ENCODE measurements around the gene EIF2S1. TPM values are rescaled to one million over a fixed set of nuclear protein-coding genes. Genes with fewer than 3 reads are reported as not detected.
"Not testable (repeated sequence)": the region's sequence is repeated elsewhere in the genome, so short reads cannot be mapped to it uniquely, and the experiment has no call there.

Gene EIF2S1
- total and polyA plus RNA-seq, 2 experiments from 2014 or later = 106 to 123 TPM

- WGBS (ENCODE audit: low lambda C conversion rate, missing lambda C conversion rate) = 96% methylated on average over 9 of the region's 9 CpGs
- H4K20me1 ChIP-seq (ENCODE audit: insufficient read depth, poor library complexity, severe bottlenecking) = no peaks in the 10 kb centered on the region
- H3K9me3 ChIP-seq (ENCODE audit: low read depth) = peaks cover 2% of the 10 kb centered on the region
- H3K4me1 ChIP-seq (ENCODE audit: insufficient read depth) = no peaks in the 10 kb centered on the region
- H3K27me3 ChIP-seq = no peaks in the 10 kb centered on the region
- no peaks in the 10 kb centered on the region for H3K79me2 ChIP-seq
- no peak overlapping the region for H3K4me3 ChIP-seq
- DNase-seq (ENCODE audit: low spot score) = no peak
- H2AFZ ChIP-seq = no peak overlapping the region
- no peaks in the 10 kb centered on the region for H3K36me3 ChIP-seq (replicated peaks; ENCODE audit: insufficient read depth, low read depth)
- no peak overlapping the region for H3K4me2 ChIP-seq
- H3K9me2 ChIP-seq (replicated peaks; ENCODE audit: insufficient read depth) = no peaks in the 10 kb centered on the region
- no peak overlapping the region for H3K27ac ChIP-seq
- TF ChIP-seq CTCF (IDR thresholded peaks at IDR 0.05; ENCODE audit: poor library complexity) (no peak), EZH2 (IDR thresholded peaks at IDR 0.05; ENCODE audit: borderline replicate concordance) (no peak), EZH2phosphoT487 (IDR thresholded peaks at IDR 0.05; ENCODE audit: low read depth, severe bottlenecking, unreplicated experiment) (no peak)
Measured at GRCh38 chr14:67397536-67397935, 37.4 kb downstream of the EIF2S1 start.

- DNase-seq (ENCODE audit: low spot score) = no peak
- no peaks in the 10 kb centered on the region for H4K20me1 ChIP-seq (ENCODE audit: insufficient read depth, poor library complexity, severe bottlenecking)
- H3K27me3 ChIP-seq = no peaks in the 10 kb centered on the region
- H3K79me2 ChIP-seq = no peaks in the 10 kb centered on the region
- H3K9me2 ChIP-seq (replicated peaks; ENCODE audit: insufficient read depth) = no peaks in the 10 kb centered on the region
- H3K36me3 ChIP-seq (replicated peaks; ENCODE audit: insufficient read depth, low read depth) = no peaks in the 10 kb centered on the region
- no peak overlapping the region for H3K4me3 ChIP-seq
- TF ChIP-seq CTCF (IDR thresholded peaks at IDR 0.05; ENCODE audit: poor library complexity) = no peak
- no peak overlapping the region for H3K4me2 ChIP-seq
- WGBS (ENCODE audit: low lambda C conversion rate, missing lambda C conversion rate) = 81% methylated on average over 4 of the region's 4 CpGs
- no peaks in the 10 kb centered on the region for H3K4me1 ChIP-seq (ENCODE audit: insufficient read depth)
- H3K27ac ChIP-seq = no peak overlapping the region
- no peak overlapping the region for H2AFZ ChIP-seq
- peaks cover 4% of the 10 kb centered on the region for H3K9me3 ChIP-seq (ENCODE audit: low read depth)
Measured at GRCh38 chr14:67400434-67400833, 40.3 kb downstream of the EIF2S1 start.

- Histone ChIP-seq H4K20me1 (ENCODE audit: insufficient read depth, poor library complexity, severe bottlenecking) (no peaks in the 10 kb centered on the region), H3K4me3 (no peak overlapping the region), H3K27ac (no peak overlapping the region), H3K4me2 (no peak overlapping the region), H3K4me1 (ENCODE audit: insufficient read depth) (peaks cover 3% of the 10 kb centered on the region), H3K79me2 (no peaks in the 10 kb centered on the region), H3K9me3 (ENCODE audit: low read depth) (peaks cover 4% of the 10 kb centered on the region), H3K27me3 (no peaks in the 10 kb centered on the region), H2AFZ (no peak overlapping the region), H3K9me2 (replicated peaks; ENCODE audit: insufficient read depth) (no peaks in the 10 kb centered on the region), H3K36me3 (replicated peaks; ENCODE audit: insufficient read depth, low read depth) (no peaks in the 10 kb centered on the region)
- 91% methylated on average over 5 of the region's 5 CpGs for WGBS (ENCODE audit: low lambda C conversion rate, missing lambda C conversion rate)
- DNase-seq (ENCODE audit: low spot score) = no peak
- TF ChIP-seq EZH2 (IDR thresholded peaks at IDR 0.05; ENCODE audit: borderline replicate concordance) (no peak), EZH2phosphoT487 (IDR thresholded peaks at IDR 0.05; ENCODE audit: low read depth, severe bottlenecking, unreplicated experiment) (no peak), CTCF (IDR thresholded peaks at IDR 0.05; ENCODE audit: poor library complexity) (no peak)
Measured at GRCh38 chr14:67405771-67406170, 45.6 kb downstream of the EIF2S1 start.

GRCh38 chr14:67408122-67408801 lies 48.1 kb downstream of the EIF2S1 start:
- H3K9me2 ChIP-seq (replicated peaks; ENCODE audit: insufficient read depth); H3K27ac ChIP-seq; H3K27me3 ChIP-seq; H3K36me3 ChIP-seq (replicated peaks; ENCODE audit: insufficient read depth, low read depth); H2AFZ ChIP-seq; H3K4me3 ChIP-seq; H3K9me3 ChIP-seq (ENCODE audit: low read depth); H4K20me1 ChIP-seq (ENCODE audit: insufficient read depth, poor library complexity, severe bottlenecking); H3K4me2 ChIP-seq; DNase-seq (ENCODE audit: low spot score); H3K4me1 ChIP-seq (ENCODE audit: insufficient read depth); H3K79me2 ChIP-seq: not testable (repeated sequence)
- 89% methylated on average over 7 of the region's 7 CpGs for WGBS (ENCODE audit: low lambda C conversion rate, missing lambda C conversion rate)
